Measurements from ENCODE around the gene TSPAN4.

TSPAN4 gene

GRCh38 chr11:863023-863909 is 20.6 kb downstream of the TSPAN4 start:
- ATAC-seq = no peak
- TF ChIP-seq OSR1 (CRISPR knock-in tag; IDR thresholded peaks at IDR 0.05) (no peak), GLIS3 (CRISPR knock-in tag; IDR thresholded peaks at IDR 0.05) (no peak), ZC3H10 (CRISPR knock-in tag; IDR thresholded peaks at IDR 0.05) (no peak), ZNF70 (CRISPR knock-in tag; IDR thresholded peaks at IDR 0.05) (no peak), ESRRG (CRISPR knock-in tag; IDR thresholded peaks at IDR 0.05) (no peak), ZFP3 (CRISPR knock-in tag; IDR thresholded peaks at IDR 0.05) (no peak)

- no peak for TF ChIP-seq ZNF70 (CRISPR knock-in tag; IDR thresholded peaks at IDR 0.05)
- no peak for TF ChIP-seq TCF4 (CRISPR knock-in tag; IDR thresholded peaks at IDR 0.05; ENCODE audit: borderline replicate concordance)
- TF ChIP-seq RARB (CRISPR knock-in tag; IDR thresholded peaks at IDR 0.05) = no peak
- no peak for TF ChIP-seq TOX (CRISPR knock-in tag; IDR thresholded peaks at IDR 0.05; ENCODE audit: borderline replicate concordance)
- no peak for TF ChIP-seq OSR1 (CRISPR knock-in tag; IDR thresholded peaks at IDR 0.05)
- TF ChIP-seq PPARA (CRISPR knock-in tag; IDR thresholded peaks at IDR 0.05; ENCODE audit: borderline replicate concordance) = no peak
- no peak for TF ChIP-seq ZFP3 (CRISPR knock-in tag; IDR thresholded peaks at IDR 0.05)
- no peak for TF ChIP-seq ZFP30 (CRISPR knock-in tag; IDR thresholded peaks at IDR 0.05)
- TF ChIP-seq PATZ1 (CRISPR knock-in tag; IDR thresholded peaks at IDR 0.05; ENCODE audit: borderline replicate concordance) = no peak
- no peak for TF ChIP-seq ISL1 (CRISPR knock-in tag; IDR thresholded peaks at IDR 0.05)
- ATAC-seq = no peak
Observed at GRCh38 chr11:863910-864827, 21.5 kb downstream of the TSPAN4 start.

DNA sequence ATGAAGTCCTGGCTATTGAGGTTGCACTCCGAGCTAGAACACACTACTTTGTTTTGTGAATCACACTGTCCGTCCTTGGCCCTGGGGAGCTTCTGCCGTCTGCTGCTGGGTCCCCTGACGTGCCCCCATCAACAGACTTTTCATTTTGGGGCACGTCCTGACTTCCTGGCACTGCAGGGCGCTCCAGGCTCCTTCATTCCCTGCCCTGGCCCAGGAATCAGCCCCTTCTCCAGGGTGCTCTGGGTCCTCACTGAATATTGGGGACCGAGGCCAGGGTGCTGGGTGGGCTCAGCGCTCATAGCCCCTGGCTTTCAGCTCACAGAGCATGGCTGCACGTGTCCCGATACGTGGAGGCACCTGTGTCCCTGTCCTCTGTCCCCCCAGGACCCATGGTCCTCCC is 22.2 kb downstream of the TSPAN4 start:
- ATAC-seq = no peak
- TF ChIP-seq TCF4 (CRISPR knock-in tag; IDR thresholded peaks at IDR 0.05; ENCODE audit: borderline replicate concordance) (no peak), SNAI2 (CRISPR knock-in tag; IDR thresholded peaks at IDR 0.05) (no peak), GLIS3 (CRISPR knock-in tag; IDR thresholded peaks at IDR 0.05) (no peak), OSR1 (CRISPR knock-in tag; IDR thresholded peaks at IDR 0.05) (no peak), CSDC2 (CRISPR knock-in tag; IDR thresholded peaks at IDR 0.05) (no peak), ZNF565 (CRISPR knock-in tag; conservative IDR thresholded peaks at IDR 0.05; ENCODE audit: low read depth) (no peak), PPARA (CRISPR knock-in tag; IDR thresholded peaks at IDR 0.05; ENCODE audit: borderline replicate concordance) (no peak), ISL1 (CRISPR knock-in tag; IDR thresholded peaks at IDR 0.05) (no peak)
- TF ChIP-seq, protein P1, sequence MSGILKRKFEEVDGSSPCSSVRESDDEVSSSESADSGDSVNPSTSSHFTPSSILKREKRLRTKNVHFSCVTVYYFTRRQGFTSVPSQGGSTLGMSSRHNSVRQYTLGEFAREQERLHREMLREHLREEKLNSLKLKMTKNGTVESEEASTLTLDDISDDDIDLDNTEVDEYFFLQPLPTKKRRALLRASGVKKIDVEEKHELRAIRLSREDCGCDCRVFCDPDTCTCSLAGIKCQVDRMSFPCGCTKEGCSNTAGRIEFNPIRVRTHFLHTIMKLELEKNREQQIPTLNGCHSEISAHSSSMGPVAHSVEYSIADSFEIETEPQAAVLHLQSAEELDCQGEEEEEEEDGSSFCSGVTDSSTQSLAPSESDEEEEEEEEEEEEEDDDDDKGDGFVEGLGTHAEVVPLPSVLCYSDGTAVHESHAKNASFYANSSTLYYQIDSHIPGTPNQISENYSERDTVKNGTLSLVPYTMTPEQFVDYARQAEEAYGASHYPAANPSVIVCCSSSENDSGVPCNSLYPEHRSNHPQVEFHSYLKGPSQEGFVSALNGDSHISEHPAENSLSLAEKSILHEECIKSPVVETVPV (CRISPR knock-in tag; IDR thresholded peaks at IDR 0.05) = no peak

DNA sequence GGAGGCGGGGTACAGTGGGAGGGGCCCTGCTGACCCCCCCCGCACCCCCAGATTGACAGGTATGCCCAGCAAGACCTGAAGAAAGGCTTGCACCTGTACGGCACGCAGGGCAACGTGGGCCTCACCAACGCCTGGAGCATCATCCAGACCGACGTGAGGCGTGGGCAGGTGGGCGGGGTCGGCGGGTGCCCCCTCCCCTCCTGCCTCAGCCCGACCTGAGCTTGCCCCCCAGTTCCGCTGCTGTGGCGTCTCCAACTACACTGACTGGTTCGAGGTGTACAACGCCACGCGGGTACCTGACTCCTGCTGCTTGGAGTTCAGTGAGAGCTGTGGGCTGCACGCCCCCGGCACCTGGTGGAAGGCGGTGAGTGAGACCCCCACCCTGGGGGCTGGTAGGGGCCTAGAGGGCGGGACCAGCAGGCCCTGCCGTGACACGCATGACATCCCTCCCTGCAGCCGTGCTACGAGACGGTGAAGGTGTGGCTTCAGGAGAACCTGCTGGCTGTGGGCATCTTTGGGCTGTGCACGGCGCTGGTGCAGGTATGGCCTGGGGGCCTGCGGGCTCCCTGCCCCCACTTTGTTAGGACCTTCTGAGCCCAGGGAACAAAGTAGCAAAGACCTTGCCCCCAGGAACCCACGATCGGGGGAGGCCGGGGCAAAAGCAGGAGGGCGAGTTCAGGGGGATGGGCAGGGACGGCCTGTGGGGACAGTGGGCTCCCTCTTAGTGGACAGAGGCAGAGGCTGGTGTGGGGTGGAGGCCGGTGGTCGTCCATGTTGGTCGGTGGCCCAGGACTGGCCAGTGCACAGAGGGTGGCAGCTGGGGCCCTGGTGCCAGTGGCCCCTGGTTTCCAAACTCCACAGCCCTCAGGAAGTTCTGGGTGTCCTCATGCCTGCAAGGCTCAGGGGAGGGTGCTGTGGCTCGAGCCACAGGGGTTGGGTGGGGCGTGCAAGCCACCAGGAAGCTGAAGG is 23.1 kb downstream of the TSPAN4 start:
- no peak for ATAC-seq

More for the DNA sequence above, 23.1 kb downstream of the TSPAN4 start:
- TF ChIP-seq ISL1 (CRISPR knock-in tag; IDR thresholded peaks at IDR 0.05) (no peak), TSHZ2 (CRISPR knock-in tag; IDR thresholded peaks at IDR 0.05) (no peak), BACH2 (CRISPR knock-in tag; IDR thresholded peaks at IDR 0.05; ENCODE audit: borderline replicate concordance) (no peak)
